ENCODE results near the gene CLDN4. TPM values are rescaled to one million over a fixed set of nuclear protein-coding genes. Genes with fewer than 3 reads are reported as not detected.

Gene CLDN4
- total RNA-seq, 4 donors from 2014 or later, result 0.42 to 2.0 (median 0.66) TPM; not detected in 1

DNA sequence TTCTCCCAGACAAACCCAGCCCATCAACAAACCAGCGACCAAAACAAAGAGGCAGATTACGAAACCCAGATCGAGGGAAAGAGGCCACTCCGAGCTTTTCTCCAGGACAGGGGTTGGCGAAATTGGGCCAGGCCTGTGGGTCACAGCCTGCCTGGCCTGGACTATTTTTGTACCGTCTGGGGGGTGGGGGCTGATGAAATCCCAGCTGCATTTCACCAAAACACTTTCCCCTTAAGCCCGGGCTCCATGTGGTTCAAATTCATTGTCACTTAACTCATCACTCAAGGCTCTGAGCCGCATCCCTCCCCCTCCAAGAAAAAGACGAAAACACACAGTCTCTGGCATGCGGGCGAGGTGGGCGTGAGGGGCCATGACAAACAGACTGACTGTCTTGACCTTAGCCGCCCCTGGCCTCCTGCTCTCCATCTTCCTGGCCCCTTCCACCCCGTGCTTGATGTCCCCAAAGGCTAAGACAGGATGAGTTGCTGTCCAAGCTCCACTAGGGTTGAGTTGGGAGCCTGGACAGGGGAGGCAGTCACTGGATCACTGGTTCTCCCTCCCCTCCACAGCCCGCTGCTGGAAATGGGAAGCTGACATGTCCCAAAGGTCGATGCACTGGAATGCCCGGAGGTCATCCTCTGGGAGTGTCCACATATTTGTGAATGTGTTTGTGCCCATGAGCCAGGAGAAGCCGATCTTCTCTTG is 49.3 kb downstream of the CLDN4 start:
- no peak for DNase-seq (ENCODE audit: low spot score in 2 of 2)
- H3K4me1 ChIP-seq, result peaks cover 0 to 22% (median 14%) of the 10 kb centered on the region in 4 donors

DNA sequence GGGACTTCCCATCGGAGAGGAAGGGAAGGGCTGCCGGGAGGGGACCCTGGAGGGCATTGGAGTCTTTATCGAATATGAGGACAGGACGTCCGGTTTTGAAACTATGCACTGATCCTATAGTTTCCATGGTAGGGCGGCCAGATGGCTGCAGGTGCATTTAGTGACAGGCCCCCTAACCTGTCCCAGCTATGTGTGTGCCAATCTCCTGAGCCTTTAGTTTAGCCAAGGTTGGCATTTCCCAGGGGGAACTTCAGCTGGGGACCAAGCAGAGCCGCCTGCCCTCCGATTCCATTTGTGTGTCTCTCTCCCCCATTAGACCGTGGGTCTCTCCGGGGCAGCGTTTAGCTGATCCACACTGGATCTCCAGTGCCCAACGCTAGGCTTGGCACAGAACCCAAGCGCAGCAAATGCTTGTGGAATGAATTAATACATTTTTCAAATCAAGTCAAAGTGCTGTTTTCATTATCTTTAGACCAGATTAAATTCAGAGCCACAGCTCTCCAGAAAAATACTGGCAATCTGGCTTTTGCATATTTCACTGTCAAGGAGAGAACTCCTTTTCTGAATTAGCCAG is 50.0 kb downstream of the CLDN4 start:
- no peaks in the 10 kb centered on the region for H3K36me3 ChIP-seq
- 43 to 47% methylated on average over 13 of the region's 13 CpGs for WGBS, 2 donors
- H3K4me3 ChIP-seq, result no peak overlapping the region
- H3K4me1 ChIP-seq, result peaks cover 0 to 22% (median 14%) of the 10 kb centered on the region in 4 donors
- DNase-seq (ENCODE audit: low spot score in 2 of 2), result no peak
- H3K27me3 ChIP-seq, result peaks cover 0 to 11% of the 10 kb centered on the region in 2 donors
- H3K9me3 ChIP-seq, result no peaks in the 10 kb centered on the region
- TF ChIP-seq POLR2A (IDR thresholded peaks at IDR 0.05) (no peak), EP300 (IDR thresholded peaks at IDR 0.05) (no peak)
- TF ChIP-seq, protein P1, sequence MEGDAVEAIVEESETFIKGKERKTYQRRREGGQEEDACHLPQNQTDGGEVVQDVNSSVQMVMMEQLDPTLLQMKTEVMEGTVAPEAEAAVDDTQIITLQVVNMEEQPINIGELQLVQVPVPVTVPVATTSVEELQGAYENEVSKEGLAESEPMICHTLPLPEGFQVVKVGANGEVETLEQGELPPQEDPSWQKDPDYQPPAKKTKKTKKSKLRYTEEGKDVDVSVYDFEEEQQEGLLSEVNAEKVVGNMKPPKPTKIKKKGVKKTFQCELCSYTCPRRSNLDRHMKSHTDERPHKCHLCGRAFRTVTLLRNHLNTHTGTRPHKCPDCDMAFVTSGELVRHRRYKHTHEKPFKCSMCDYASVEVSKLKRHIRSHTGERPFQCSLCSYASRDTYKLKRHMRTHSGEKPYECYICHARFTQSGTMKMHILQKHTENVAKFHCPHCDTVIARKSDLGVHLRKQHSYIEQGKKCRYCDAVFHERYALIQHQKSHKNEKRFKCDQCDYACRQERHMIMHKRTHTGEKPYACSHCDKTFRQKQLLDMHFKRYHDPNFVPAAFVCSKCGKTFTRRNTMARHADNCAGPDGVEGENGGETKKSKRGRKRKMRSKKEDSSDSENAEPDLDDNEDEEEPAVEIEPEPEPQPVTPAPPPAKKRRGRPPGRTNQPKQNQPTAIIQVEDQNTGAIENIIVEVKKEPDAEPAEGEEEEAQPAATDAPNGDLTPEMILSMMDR (IDR thresholded peaks at IDR 0.05), result no peak
- peak overlapping the region in 3 of 4 donors; percentile 12 to 40 (median 28) for H3K27ac ChIP-seq

More for the DNA sequence above, 49.3 kb downstream of the CLDN4 start:
- TF ChIP-seq POLR2A (IDR thresholded peaks at IDR 0.05) (no peak), EP300 (IDR thresholded peaks at IDR 0.05) (no peak)
- TF ChIP-seq, protein P1 (IDR thresholded peaks at IDR 0.05), result no peak
- Histone ChIP-seq H3K36me3 (no peaks in the 10 kb centered on the region), H3K27ac (peak overlapping the region in 1 of 4 donors; percentile 12), H3K27me3 (peaks cover 0 to 11% of the 10 kb centered on the region in 2 donors), H3K4me3 (no peak overlapping the region), H3K9me3 (no peaks in the 10 kb centered on the region)
- WGBS, 2 donors, result 40 to 41% methylated on average over 18 of the region's 18 CpGs

DNA sequence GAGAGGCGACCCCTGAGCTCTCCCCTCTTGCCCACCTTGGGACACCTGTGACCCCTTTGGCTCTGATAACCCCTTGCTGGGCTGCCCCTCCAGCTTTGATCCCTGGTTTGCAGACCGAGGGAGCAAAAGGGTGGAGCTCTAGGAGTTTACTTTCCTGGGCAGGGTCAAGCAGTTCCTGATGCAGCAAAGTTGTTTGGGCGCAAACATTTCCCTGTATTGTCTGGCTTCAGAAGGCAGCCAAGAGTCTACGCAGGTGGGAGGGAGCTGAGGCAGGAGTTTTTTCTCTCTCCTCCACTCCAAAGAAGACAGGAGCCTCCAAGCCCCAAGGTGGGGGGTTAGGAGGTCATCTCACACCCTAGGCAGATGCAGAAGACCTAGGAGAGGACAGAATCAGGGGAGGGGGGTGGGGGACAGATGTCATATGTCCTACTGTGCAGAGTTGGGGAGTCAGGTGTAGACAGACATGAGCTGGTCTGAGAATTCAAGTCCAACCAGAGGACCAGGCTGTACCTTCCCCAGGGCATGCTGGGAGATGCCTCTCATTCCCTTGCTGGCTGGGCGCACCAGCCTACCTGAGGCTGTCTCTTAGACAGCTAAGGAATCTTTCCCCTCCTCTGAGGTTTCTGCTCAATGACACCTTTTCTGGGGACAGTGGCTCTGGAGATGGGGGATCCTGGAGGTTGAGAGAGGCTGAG is 50.7 kb downstream of the CLDN4 start:
- no peak for DNase-seq (ENCODE audit: low spot score in 2 of 2)
- peaks cover 0 to 28% (median 19%) of the 10 kb centered on the region in 4 donors for H3K4me1 ChIP-seq
- no peaks in the 10 kb centered on the region for H3K36me3 ChIP-seq
- peaks cover 0 to 11% of the 10 kb centered on the region in 2 donors for H3K27me3 ChIP-seq
- no peaks in the 10 kb centered on the region for H3K9me3 ChIP-seq
- H3K4me3 ChIP-seq, result no peak overlapping the region
- H3K27ac ChIP-seq, result peak overlapping the region in 1 of 4 donors; percentile 12
- 53 to 62% methylated on average over 5 of the region's 5 CpGs for WGBS, 2 donors
- TF ChIP-seq EP300 (IDR thresholded peaks at IDR 0.05) (no peak), POLR2A (IDR thresholded peaks at IDR 0.05) (no peak)
- TF ChIP-seq, protein P1 (IDR thresholded peaks at IDR 0.05), result no peak

DNA sequence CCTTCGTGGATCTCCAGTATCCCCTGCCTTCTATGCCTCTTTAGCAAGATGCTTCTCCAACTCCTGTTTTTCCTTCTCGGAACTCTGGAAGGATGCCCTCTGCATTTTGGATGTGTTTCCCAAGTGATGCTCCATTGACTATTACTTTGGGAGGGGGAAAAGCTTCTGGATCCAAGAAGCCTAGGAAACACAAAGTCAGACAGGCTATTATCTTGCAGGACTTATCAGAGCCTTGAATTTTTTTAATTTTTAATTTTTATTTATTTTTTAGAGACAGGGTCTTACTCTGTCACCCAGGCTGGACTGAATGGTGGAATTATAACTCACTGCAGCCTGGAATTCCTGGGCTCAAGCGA is 51.2 kb downstream of the CLDN4 start:
- Histone ChIP-seq H3K4me3 (no peak overlapping the region), H3K27me3 (peaks cover 0 to 11% of the 10 kb centered on the region in 2 donors), H3K4me1 (peaks cover 0 to 33% (median 22%) of the 10 kb centered on the region in 4 donors), H3K36me3 (no peaks in the 10 kb centered on the region), H3K9me3 (no peaks in the 10 kb centered on the region), H3K27ac (no peak overlapping the region)
- DNase-seq (ENCODE audit: low spot score in 2 of 2), result no peak
- WGBS, 2 donors, result 87 to 91% methylated on average over 3 of the region's 3 CpGs
- no peak for TF ChIP-seq EP300 (IDR thresholded peaks at IDR 0.05)
- TF ChIP-seq, protein P1 (IDR thresholded peaks at IDR 0.05), result no peak
- no peak for TF ChIP-seq POLR2A (IDR thresholded peaks at IDR 0.05)

Other genes starting within 250 kb of the CLDN4 start
- gene MLXIPL, start 206.5 kb upstream of the CLDN4 start, total RNA-seq, result 10 to 100 TPM; 16.2 to 83.5 (median 59.6) TPM
- gene VPS37D, start 163.2 kb upstream of the CLDN4 start, total RNA-seq, result 1 to 10 TPM; 1.1 to 4.2 (median 3.4) TPM
- gene DNAJC30, start 147.5 kb upstream of the CLDN4 start, total RNA-seq, result 1 to 10 TPM; 2.7 to 8.4 (median 6.3) TPM
- 10 to 100 TPM; 22.5 to 50.6 (median 39.3) TPM for gene BUD23, start 147.4 kb upstream of the CLDN4 start, total RNA-seq
- gene STX1A, start 111.3 kb upstream of the CLDN4 start, total RNA-seq, result 10 to 100 TPM in 2 of 4 donors, 1 to 10 TPM in 2; 3.9 to 19.4 (median 10.8) TPM
- 10 to 100 TPM in 2 of 4 donors, 1 to 10 TPM in 2; 7.5 to 19.2 (median 10.9) TPM for gene ABHD11, start 92.2 kb upstream of the CLDN4 start, total RNA-seq
- gene CLDN3, start 60.7 kb upstream of the CLDN4 start, total RNA-seq, result not detected
- gene METTL27, start 11.5 kb downstream of the CLDN4 start, total RNA-seq, result 1 to 10 TPM in 3 of 4 donors, not detected in 1; 3.6 to 9.2 (median 9.0) TPM
- gene TMEM270, start 30.2 kb downstream of the CLDN4 start, total RNA-seq, result not detected
- gene ELN, start 197.2 kb downstream of the CLDN4 start, total RNA-seq, result 100 to 1,000 TPM in 2 of 4 donors, 10 to 100 TPM in 2; 46.5 to 152 (median 108) TPM